Stimulated activated CD8-positive, alpha-beta memory T cell treated with anti-CD3 and anti-CD28 coated beads, Interleukin-15, amount 100 ng/mL, for 48 hours (primary cell): ENCODE measurements around the gene DMGDH.
"Not testable (repeated sequence)": the region's sequence is repeated elsewhere in the genome, so short reads cannot be mapped to it uniquely, and the experiment has no call there.

Source experiments
- DNase-seq, 2 donors: peaks; one replicate each; pipeline ENCODE4 v3.0.0-alpha.2; 2020; ENCODE audit warnings: low read depth in 2 of 2

DMGDH gene

DNA sequence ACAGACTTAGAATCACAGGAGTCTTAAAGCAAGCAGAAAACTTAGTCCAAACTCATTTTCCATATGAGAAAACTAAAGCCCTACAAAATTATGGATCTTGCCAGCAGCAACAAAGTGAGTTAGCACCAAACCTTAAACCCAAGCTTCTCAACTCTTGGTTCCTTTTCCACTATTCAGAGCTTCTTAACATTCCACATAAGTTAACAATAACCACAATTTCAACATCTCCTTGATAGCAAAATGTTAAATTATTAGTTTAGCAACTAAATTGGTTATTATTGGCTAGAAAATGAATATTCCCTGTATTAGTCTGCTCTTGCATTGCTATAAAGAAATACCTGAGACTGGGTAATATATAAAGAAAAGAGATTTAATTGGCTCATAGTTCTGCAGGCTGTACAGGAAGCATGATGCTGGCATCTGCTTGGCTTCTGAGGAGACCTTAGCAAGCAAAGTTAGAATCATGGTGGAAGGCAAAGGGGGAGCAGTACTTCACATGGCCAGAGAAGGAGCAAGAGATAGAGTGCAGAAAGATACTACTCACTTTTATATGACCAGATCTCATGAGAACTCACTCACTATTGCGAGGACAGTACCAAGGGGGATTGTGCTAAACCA lies 58.1 kb downstream of the DMGDH start:
- no peak for DNase-seq

DNA sequence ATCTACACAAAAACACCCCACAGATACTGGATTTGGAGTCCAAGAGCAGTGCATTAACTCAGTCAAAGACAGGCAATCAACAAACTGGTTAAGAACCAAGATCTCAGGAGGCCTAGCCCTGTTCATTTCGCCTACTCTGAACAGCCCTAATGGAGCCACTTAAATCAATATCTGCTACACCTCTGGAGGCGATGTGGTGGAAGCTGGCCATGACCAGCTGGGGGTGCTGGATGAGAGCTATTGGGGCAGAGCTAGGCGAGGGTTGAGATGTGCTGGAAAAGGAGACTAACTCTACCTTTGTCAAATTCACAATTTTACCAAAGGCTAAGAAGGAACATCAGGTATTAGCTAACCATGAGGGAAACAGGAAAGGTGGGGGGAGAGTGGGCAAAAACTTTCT lies 61.1 kb downstream of the DMGDH start:
- DNase-seq = no peak

DNA sequence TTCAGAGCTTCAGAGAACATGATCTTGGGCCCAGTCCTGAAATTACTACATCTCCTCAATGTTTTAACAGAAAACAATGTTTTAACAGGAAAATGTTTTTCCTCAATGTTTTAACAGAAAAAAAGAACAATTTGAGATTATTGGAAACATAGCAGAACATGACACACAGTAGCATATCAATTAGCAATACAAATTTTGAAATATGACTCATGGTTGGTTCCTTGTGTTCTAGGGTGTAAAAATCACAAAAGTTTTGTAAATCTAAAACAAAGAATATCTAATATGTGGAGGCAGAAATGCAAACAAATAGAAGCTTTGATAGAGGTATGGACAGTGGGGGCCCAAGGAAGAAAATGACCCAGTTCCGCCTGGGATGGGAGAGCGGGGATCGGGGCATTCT lies 61.6 kb downstream of the DMGDH start:
- DNase-seq = no peak

DNA sequence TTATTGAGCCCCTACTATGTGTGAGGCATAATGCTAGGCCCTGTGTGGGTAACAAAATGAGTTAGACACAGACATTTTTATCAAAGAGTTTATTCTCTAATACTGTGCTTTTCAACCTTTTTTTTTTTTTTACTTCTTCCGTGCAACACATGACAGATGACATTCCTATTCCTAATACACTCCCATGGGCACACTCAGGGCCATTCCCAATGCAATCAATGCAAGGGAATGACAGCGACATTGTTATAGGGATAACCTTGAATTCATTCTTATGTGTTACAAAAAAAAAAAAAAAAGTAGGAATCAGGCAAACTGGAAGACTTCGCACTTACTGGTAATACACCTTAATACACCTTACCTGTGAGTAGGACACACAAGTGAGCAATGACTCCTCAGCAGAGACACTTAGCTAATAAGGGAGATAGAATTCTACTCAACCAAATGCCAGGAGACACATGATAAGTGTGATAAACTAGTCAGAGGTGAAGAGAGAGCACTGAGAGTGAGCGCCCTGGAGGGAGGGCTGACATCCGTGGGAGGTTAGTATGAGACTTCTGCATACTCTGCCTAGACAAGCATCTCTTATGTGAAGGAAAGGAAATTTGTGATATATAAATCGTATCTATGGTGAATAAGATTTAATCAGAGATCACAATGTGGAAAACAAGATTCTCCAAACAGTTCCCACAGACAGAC lies 63.4 kb downstream of the DMGDH start:
- no peak for DNase-seq

DNA sequence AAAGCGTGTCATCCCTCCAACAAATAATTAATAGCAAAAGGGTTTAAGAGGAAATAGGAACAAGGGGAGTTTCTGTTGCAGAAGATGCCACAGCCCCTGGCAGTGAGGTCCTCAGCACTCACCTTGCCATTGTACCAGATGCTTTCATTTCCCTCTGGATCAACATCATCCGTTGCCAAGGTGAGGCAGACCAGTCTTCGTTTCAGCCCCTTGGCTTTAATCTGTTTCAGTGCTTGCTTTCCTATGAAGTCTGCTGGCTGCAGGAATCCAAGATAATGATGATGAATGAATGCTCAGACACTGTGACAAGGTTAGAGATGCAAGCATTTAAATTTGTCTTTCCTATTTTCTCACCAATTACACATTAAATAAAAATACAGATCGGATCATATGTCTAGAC lies 64.3 kb downstream of the DMGDH start:
- no peak for DNase-seq

DNA sequence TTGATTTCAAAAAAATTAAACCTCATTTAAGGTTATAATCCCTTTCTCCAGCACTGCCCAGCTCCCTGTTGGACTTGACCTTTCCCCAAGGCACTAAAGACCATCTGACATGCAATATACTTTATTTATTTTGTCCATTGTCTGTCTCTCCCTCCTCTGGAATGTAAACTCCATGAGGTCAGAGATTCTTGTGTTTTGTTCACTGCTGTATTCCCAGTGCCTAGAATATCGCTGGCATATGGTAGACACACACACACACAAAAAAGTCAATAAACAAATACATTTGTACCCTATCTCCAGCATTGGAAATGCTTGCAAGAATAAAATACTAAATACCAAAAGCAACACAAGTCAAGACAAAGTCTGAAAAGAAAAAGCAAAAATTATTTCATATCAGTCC lies 67.1 kb downstream of the DMGDH start:
- DNase-seq = no peak

DNA sequence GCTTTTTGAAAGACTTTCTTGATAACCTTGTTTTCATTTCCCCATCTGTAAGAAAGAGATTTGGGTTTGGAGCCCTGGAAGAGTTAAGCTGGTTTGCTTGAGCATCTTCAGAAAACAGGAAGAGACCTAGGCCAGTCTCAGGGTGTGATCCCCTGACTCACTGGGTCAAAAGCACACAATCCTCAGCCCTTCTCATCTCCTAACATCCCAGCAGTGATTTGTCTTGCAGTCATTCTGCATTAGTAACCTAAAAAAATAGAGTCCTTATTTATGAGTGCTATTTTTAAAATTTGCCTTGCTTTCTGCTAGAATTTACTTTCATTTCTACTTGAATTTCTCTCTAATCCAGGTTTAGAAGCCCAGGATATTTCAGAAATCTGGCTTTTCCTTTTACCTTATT lies 68.0 kb downstream of the DMGDH start:
- DNase-seq = no peak

DNA sequence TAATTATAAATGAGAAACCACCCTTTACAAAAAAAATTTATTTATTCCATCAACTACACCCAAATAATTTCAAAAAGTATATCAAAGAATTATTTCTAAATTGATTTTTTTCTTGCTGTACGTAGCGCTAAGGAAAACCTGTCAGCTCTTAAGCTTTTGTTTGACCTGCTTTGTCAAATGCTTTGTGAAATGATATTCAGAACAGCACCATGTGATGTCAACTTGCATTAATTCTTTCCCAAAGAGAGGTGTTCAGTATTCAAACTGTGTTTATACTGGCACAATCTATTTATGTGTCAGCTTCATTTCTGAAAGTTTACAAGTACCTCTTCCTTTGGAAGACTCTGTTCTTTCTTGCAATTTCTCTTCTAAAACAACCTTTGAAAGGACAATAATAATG lies 72.4 kb downstream of the DMGDH start:
- no peak for DNase-seq

DNA sequence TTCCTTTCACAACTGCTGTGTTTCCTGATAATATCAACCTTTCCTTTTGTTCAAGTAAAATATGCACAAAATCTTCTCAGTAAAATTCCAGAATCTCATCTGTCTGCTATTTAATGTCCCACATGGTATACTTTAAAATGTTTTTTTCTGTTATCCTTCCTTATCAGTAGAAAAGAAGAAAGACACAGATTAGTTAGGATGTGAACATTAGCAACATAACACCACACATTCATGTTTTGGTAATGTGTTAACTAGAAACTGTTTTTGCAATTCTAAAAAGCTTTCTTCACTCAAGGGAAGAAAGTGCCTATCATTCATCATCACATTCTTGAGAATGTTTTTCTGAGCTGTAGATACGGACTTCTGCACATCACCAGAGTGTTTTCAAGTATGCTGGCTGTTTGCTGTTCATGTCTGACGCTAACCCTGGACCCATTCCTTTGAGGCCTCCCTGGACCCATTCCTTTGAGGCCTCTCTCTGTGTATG lies 73.9 kb downstream of the DMGDH start:
- no peak for DNase-seq

DNA sequence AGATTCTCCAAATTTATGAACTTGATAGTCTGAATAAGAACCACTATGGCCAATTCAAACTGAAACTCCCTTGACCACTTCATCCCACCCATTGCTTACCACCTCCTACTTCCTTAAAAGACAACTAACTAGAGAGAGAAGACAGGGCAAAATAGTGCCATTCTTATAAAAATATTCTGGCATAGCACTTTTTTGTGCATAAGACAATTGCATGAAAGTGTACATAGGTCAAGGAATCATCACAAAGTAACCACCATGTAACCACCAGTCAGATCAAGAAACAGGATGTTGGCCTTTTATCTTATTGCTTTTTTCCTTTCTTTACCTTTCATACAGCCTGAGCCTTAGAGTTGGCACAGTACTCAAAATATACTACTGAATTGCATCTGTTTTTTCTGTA lies 76.3 kb downstream of the DMGDH start:
- no peak for DNase-seq

DNA sequence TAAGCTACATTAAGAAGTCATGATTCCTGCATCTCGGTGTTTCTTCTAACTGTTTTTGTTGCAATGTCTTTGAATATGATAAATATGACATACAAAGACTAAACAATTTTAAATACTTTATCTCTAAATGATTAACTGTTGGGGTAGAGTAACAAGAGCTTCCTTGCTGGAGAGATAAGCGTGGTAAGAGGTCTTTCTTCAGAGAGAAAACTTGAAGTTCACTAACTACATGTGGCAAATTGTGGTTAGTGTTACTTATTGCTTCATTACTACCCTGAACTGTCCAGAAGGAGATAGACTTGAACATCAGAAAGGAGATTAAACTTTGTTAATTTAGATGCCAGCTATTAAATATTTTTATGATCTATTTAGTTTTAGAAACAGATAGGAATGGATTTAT lies 77.3 kb downstream of the DMGDH start:
- no peak for DNase-seq

DNA sequence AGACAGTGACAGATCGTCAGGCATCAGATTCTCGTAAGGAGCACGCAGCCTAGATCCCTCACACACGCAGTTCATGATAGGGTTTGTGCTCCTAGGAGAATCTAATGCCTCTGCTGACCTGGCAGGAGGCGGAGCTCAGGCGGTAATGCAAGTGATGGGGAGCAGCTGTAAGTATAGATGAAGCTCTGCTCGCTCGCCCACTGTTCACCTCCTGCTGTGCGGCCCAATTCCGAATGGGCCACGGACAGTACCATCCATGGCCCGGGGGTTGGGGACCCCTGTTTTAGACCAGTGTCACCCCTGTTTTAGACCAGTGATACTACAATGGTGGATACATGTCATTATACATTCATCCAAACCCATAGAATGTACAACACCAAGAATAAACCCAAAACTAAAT lies 80.4 kb downstream of the DMGDH start:
- DNase-seq = no peak

DNA sequence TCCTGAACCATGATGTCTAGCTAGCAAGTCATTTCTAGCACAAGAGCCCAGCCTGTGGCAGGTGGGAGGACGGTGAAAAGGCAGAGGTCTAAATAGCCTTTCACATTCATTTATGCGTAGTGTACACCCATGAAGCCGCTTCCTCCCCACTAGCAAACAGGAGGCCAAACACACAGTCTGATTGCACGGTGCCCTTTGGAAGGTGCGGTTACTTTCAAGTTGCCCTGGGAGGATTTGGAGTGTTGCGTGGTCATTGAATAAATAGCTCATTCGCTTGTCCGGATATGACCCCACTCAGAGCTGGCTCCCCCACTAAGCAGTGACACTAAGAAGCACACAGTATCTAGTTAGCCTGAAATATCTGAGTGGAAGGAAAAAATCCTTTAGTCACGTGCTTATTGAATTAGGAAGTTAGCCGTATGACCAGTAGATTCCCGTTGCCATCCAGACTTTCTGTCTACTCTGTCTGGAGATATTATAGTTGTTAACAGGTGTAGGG lies 83.7 kb downstream of the DMGDH start:
- DNase-seq = peak; percentile 65 to 66

DNA sequence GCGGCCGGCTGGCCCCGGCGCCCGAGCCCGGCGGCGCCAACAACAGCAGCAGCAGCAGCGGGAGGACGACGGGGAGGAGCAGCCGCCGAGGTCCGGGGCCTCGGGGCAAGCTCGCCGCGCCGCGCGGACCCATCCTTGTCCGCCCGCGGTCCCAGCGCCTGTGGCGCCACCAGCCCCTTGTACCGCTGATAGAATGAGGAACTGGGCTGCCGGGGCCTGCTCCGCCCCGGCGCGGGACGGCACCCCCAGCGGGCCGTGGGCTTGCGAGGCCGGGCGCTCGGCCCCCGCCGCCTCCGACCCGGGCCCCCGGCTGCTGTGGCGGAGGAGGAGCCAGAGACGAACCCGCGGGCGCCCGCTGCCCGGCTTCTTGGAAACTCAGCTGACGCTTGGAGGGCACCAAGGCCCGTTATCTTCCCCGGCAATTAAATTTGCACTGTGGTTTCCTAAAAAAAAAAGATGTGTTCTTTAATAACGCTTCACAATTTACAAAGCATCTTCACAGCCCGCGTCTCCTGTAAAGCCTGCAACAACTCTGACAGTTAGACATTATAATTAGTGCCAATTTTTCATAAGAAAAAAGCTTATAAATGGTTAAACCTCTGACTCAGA lies 84.3 kb downstream of the DMGDH start, which contains the start of gene ARSB:
Gene ARSB (minus strand): TSS at position 195 of the 609 bp plus-strand sequence. CDS start 62 bp downstream, at position 133.
- DNase-seq = peak; percentile 39 to 65

DNA sequence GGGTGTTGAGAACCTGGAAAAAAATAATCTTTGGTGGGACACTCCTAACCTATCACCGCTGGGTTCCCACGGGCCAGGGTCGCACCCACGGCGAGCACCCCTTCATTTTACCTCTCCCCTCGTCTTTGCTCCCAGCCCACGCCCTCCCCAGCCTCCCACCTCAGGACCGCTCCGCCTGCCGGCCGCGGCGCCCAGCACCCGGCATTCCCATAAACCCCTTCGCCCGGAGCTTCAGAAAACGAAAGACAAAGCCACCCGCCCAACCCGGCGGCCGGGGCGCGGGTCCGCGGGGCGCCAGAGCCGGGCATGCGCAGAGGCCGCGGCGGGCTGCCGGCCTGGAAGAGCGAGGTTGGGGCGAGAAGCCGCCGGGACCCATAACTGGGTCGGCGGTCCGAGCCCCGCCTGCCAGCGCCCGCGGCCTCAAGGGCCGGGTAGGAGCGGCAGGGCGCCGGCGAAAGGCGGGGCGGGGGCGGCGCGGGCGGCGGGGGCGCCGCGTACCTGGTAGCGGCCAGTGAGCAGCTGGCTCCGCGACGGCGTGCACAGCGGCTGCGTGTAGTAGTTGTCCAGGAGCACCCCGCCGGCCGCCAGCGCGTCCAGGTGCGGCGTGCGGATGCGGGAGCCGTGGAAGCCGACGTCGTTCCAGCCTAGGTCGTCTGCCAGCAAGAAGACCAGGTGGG lies 84.9 kb downstream of the DMGDH start:
- DNase-seq = peak; percentile 74 to 76

DNA sequence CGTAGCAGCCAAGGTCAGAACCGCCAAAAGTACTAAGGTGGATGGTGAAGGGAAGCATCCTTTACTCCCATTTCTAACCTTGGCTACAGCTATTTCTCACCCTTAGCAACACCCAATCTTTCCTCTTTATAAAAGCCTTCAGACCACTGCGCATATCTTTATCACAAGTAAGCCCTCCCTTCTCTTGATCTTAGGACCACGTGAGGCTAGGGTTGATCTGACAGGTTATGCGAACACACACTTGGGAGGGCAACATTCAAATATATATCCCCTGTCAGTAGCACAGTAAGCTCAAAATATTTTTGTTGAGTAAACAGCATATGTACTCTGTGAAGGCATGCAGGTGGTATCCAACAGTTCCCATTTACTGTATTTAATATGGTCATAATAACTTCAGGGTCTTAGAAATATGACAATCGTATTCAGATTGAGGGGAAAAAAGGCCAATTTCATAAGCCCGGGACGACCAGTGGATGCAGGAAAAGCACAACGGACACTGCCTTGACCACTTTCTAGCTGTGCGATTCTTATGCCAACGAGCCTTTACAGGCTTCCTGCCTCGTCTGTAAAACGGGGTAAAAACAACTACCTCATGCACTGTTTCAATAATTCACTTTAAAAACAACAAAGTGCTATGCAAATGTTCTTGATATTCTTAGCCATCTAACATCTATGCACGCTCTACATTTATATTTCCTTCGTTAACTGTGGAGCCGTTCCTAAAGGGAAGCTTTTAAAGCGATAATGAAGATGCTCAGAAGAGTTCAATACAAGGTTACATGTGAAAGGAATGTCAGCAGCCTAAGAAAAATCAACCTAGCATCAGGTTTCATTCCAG lies 85.7 kb downstream of the DMGDH start:
- no peak for DNase-seq

DNA sequence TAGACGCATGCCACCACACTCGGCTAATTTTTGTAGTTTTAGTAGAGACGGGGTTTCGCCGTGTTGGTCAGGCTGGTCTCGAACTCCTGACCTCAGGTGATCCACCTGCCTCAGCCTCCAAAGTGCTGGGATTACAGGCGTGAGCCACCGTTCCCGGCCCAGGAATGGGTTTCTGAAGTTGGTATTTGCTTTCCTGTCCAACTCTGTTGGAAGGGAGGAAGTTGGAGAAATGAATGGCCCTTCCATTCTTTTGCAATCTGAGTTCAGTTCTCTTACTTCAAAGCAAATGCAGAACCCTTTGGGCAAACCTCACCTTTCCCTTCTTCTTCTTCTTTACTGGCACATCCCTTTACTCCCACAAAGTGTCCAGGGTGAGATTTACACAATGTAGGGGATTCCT lies 86.3 kb downstream of the DMGDH start:
- not testable (repeated sequence) for DNase-seq

DNA sequence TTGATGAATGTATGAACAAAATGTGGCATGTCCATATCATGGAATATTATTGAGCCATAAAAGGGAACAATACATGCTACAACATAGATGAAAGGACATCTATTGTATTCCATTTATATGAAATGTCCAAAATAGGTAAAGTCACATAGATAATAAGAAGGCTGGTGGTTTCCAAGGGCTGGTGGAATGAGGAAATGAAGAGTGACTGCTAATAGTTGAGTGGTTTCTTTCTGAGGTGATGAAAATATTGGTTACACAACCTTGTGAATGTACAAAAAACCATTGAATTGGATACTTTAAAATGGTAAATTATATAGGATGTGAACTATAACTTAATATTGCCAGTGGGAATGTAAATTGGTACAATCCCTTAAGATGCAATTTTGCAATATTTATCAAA lies 89.6 kb downstream of the DMGDH start:
- no peak for DNase-seq

DNA sequence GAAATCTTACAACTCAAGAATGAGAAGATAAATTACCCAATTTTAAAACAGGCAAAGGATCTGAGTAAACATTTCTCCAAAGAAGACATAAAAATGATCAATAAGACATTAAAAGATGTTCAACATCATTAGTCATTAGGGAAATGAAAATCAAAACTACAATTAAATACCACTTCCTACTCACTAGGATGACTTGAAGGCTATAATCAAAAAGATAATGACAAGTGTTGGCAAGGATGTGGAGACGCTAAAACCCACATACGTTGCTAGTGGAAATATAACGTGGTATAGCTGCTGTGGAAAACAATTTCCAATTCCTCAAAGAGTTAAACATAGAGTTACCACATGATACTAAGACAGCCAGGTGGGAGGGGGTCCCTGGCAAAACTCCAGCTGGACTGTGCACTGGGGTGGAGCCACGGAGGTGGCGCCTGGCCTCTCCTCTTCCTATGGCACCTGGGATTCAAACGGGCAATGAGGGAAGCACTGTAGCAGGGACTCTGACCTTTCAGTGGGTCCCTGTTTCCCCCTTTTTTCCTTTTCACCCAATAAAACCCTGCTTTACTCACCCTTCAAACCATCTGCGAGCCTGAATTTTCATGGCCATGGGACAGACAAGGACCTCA lies 90.2 kb downstream of the DMGDH start:
- peak in 1 of 2 donors; percentile 2 for DNase-seq

DNA sequence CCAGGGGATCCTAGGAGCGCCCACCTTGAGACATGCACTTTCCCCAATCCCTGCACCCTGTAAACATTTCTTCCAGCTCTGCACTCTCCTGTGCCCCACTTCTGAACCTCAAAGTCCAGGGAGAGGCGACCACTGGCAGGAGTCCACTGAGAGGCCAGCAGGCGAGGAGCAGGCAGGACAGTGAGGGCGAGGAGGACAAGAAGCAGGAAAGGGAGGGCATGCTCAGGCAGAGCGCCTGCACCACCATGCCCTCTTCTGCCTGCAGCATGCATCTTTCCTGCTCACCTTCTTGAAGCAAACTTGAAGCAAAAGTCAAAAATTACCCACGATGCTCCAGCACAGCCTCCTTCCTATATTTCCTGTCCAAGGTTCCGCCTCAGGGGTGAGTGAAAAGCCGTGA lies 94.4 kb downstream of the DMGDH start:
- no peak for DNase-seq

DNA sequence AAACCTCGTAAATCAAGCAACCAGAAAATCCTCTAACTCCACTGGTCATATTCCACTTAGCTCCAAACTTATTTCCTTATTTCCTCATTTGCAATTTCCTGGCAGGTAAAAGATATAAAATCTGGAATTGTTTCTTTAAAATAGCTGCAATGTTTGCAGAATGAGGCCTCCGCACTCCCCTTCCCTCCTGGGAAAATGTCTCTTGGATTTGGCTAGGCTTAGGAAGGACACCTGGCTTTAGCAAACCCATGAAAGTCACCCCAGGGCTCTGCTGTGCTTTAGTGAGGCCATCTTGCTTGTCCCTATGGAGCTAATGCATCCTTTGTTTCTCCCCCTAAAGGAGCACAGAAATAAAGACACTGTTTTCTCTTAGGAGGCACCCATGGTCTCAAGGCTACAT lies 94.9 kb downstream of the DMGDH start:
- no peak for DNase-seq
